Endodermal cell (in vitro differentiated cells): ENCODE data around the gene CACNA1I. TPM values are rescaled to one million over a fixed set of nuclear protein-coding genes. Genes with fewer than 3 reads are reported as not detected.

Experiments
- DNase-seq: peaks from one replicate; pipeline ENCODE4 v3.0.0-alpha.2; 2017
- H3K27ac ChIP-seq: 2 replicates; pipeline ENCODE4 v1.5.1; 2013; ENCODE audit warnings: mild to moderate bottlenecking, low read depth, low read length, moderate library complexity
- H3K27me3 ChIP-seq: 2 replicates; pipeline ENCODE4 v1.6.1; 2013; ENCODE audit warnings: mild to moderate bottlenecking, low read length, moderate library complexity; ENCODE audit not compliant: insufficient read depth, control insufficient read depth, poor library complexity, severe bottlenecking
- H3K36me3 ChIP-seq: 2 replicates; pipeline ENCODE4 v1.7.0; 2013; ENCODE audit warnings: mild to moderate bottlenecking, low read length, moderate library complexity; ENCODE audit not compliant: control insufficient read depth, insufficient read depth
- H3K4me1 ChIP-seq: one replicate; pipeline ENCODE4 v1.7.0; 2013; ENCODE audit warnings: low read length; ENCODE audit not compliant: control insufficient read depth, insufficient read depth
- H3K4me3 ChIP-seq: 2 replicates; pipeline ENCODE4 v1.5.1; 2013; ENCODE audit warnings: mild to moderate bottlenecking, low read length, moderate library complexity
- H3K9ac ChIP-seq: 2 replicates; pipeline ENCODE4 v1.6.1; 2013; ENCODE audit warnings: mild to moderate bottlenecking, low read length, moderate library complexity; ENCODE audit not compliant: poor library complexity, severe bottlenecking; ENCODE audit errors: extremely low read depth
- H3K9me3 ChIP-seq: 2 replicates; pipeline ENCODE4 v1.6.1; 2013; ENCODE audit warnings: mild to moderate bottlenecking, low read length, moderate library complexity; ENCODE audit not compliant: control insufficient read depth
- H3K27ac Mint-ChIP-seq: 2 replicates; pipeline ENCODE4 v1.8.0; 2020; ENCODE audit warnings: mixed read lengths
- H3K27me3 Mint-ChIP-seq: 2 replicates; pipeline ENCODE4 v1.8.0; 2021; ENCODE audit warnings: mild to moderate bottlenecking, mixed read lengths; ENCODE audit not compliant: insufficient read depth
- H3K36me3 Mint-ChIP-seq: 2 replicates; pipeline ENCODE4 v1.8.0; 2020; ENCODE audit warnings: low read depth, mixed read lengths
- H3K4me1 Mint-ChIP-seq: 2 replicates; pipeline ENCODE4 v1.8.0; 2020; ENCODE audit warnings: mixed read lengths
- H3K4me3 Mint-ChIP-seq: 2 replicates; pipeline ENCODE4 v1.8.0; 2020; ENCODE audit warnings: mild to moderate bottlenecking, moderate library complexity, mixed read lengths
- H3K9me3 Mint-ChIP-seq: 2 replicates; pipeline ENCODE4 v1.8.0; 2020; ENCODE audit warnings: mild to moderate bottlenecking, mixed read lengths
- CTCF ChIP-seq: fragments of 200-600 bp; sonication (generic); conservative IDR thresholded peaks from 2 replicates; pipeline ENCODE4 v1.5.0; 2021; ENCODE audit warnings: antibody characterized with exemption, mild to moderate bottlenecking
- WGBS, 2 experiments: methylation state at CpG; one replicate each; pipeline versions ENCODE4 v1.1.5 to v1.1.7; 2013; ENCODE audit warnings: missing lambda C conversion rate in 2 of 2, mixed read lengths in 1 of 2; ENCODE audit not compliant: insufficient coverage in 1 of 2, insufficient read length in 1 of 2; 5-methylcytosine and 5-hydroxymethylcytosine counted together
- total RNA-seq, 2 donors: library from RNA; stranded (reverse); fragmentation: NEBNext Ultra II Directional in 1 of 2; extraction: Animal tissue kit (Norgen Biotek cat#: 25700) in 1 of 2; gene quantifications; 2 replicates in 1 of 2; 3 replicates in 1 of 2; pipeline ENCODE4 v1.2.1, GENCODE V29; 2021

CACNA1I gene
- total RNA-seq, 2 donors from 2014 or later, result 1.2 to 2.2 TPM

- H3K36me3 Mint-ChIP-seq, result no peaks in the 10 kb centered on the region
- H3K4me3 Mint-ChIP-seq, result no peak overlapping the region
- Histone ChIP-seq H3K4me3 (no peak overlapping the region), H3K9ac (no peak overlapping the region), H3K27me3 (no peaks in the 10 kb centered on the region), H3K36me3 (no peaks in the 10 kb centered on the region), H3K4me1 (no peaks in the 10 kb centered on the region), H3K27ac (no peak overlapping the region), H3K9me3 (no peaks in the 10 kb centered on the region)
- no peak overlapping the region for H3K27ac Mint-ChIP-seq
- WGBS, 2 experiments, result 92 to 97% methylated on average over 4 of the region's 4 CpGs
- no peaks in the 10 kb centered on the region for H3K4me1 Mint-ChIP-seq
- no peak for TF ChIP-seq CTCF
- peaks cover 12% of the 10 kb centered on the region for H3K27me3 Mint-ChIP-seq
- H3K9me3 Mint-ChIP-seq, result peaks cover 2% of the 10 kb centered on the region
- no peak for DNase-seq
Observed at GRCh38 chr22:39611360-39611759, 40.8 kb downstream of the CACNA1I start.

GRCh38 chr22:39612811-39613548, 42.4 kb downstream of the CACNA1I start:
- H3K27ac Mint-ChIP-seq, result no peak overlapping the region
- WGBS, 2 experiments, result 88 to 94% methylated on average over 7 of the region's 7 CpGs
- peaks cover 2% of the 10 kb centered on the region for H3K9me3 Mint-ChIP-seq
- Histone ChIP-seq H3K9ac (no peak overlapping the region), H3K27me3 (no peaks in the 10 kb centered on the region), H3K27ac (no peak overlapping the region), H3K9me3 (no peaks in the 10 kb centered on the region), H3K4me3 (no peak overlapping the region), H3K4me1 (no peaks in the 10 kb centered on the region), H3K36me3 (no peaks in the 10 kb centered on the region)
- H3K4me1 Mint-ChIP-seq, result no peaks in the 10 kb centered on the region
- no peak for TF ChIP-seq CTCF
- H3K4me3 Mint-ChIP-seq, result no peak overlapping the region
- no peak for DNase-seq
- H3K27me3 Mint-ChIP-seq, result peaks cover 12% of the 10 kb centered on the region
- no peaks in the 10 kb centered on the region for H3K36me3 Mint-ChIP-seq

- no peaks in the 10 kb centered on the region for H3K27me3 ChIP-seq
- H3K27ac Mint-ChIP-seq, result no peak overlapping the region
- no peak overlapping the region for H3K9ac ChIP-seq
- no peaks in the 10 kb centered on the region for H3K36me3 ChIP-seq
- H3K27ac ChIP-seq, result no peak overlapping the region
- no peaks in the 10 kb centered on the region for H3K4me1 ChIP-seq
- TF ChIP-seq CTCF, result no peak
- no peaks in the 10 kb centered on the region for H3K9me3 ChIP-seq
- H3K4me3 ChIP-seq, result no peak overlapping the region
- peaks cover 2% of the 10 kb centered on the region for H3K9me3 Mint-ChIP-seq
- DNase-seq, result no peak
- peaks cover 12% of the 10 kb centered on the region for H3K27me3 Mint-ChIP-seq
- H3K4me3 Mint-ChIP-seq, result no peak overlapping the region
- no peaks in the 10 kb centered on the region for H3K36me3 Mint-ChIP-seq
- 90 to 91% methylated on average over 8 to 10 of the region's 10 CpGs for WGBS, 2 experiments
- no peaks in the 10 kb centered on the region for H3K4me1 Mint-ChIP-seq
Observed at GRCh38 chr22:39613549-39613921, 43.0 kb downstream of the CACNA1I start.
